Upper lobe of left lung (tissue), 4 donors: ENCODE results near the gene HABP4.

Experiments used
- CTCF ChIP-seq, 6 experiments: fragments of 450-650 bp in 4 of 6; fragments of 200-600 bp in 2 of 6; sonication (generic) in 2 of 6; IDR thresholded peaks; one replicate each; pipeline ENCODE4 v1.5.1; 2016 to 2019; ENCODE audit warnings: antibody characterized with exemption in 6 of 6
- POLR2A ChIP-seq, 4 donors: fragments of 450-650 bp; IDR thresholded peaks; one replicate each; pipeline ENCODE4 v1.5.1; 2016 to 2017; ENCODE audit warnings: antibody characterized with exemption in 4 of 4, mild to moderate bottlenecking in 2 of 4

- no peak for TF ChIP-seq CTCF (IDR thresholded peaks at IDR 0.05)
- TF ChIP-seq POLR2A (IDR thresholded peaks at IDR 0.05): no peak
These were observed 7.3 kb downstream of the HABP4 start for GRCh38 chr9:96457266-96457665.
